ACHN (cell line): ENCODE results near the gene TOM1.

ENCODE experiments used
- DNase-seq: peaks from one replicate; pipeline ENCODE4 v3.0.0-alpha.2; 2015
- in situ Hi-C: cut with HindIII; loops from 2 replicates; pipeline ENCODE4 v1.10.0; 2017; ENCODE audit warnings: low sequenced_read_pairs, low pct_ligation_motif_present, low pct_unique_long_range_greater_than_20kb

Gene TOM1

DNA sequence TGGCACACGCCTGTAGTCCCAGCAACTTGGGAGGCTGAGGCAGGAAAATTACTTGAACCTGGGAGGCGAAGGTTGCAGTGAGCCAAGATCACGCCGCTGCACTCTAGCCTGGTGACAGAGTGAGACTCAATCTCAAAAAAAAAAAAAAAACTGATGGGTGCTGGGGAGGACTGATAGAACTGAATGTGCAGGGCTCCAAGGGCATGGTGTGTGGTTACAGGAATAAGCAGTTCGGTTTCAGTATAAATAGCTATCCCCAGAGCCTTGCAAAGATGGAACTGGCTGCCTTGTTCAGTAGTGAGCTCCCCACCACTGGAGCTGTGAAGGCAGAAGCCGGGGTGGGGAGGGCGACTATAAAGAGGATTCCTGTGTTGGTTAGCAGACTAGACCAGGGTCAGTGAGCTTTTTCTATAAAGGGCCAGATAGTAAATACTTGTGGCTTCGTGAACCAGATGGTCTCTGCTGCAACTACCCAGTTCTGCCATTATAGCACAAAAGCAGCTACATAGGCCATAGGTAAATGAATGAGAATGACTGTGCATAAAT lies 5.9 kb downstream of the TOM1 start:
- no peak for DNase-seq
- in situ Hi-C loops, result no loop called here

DNA sequence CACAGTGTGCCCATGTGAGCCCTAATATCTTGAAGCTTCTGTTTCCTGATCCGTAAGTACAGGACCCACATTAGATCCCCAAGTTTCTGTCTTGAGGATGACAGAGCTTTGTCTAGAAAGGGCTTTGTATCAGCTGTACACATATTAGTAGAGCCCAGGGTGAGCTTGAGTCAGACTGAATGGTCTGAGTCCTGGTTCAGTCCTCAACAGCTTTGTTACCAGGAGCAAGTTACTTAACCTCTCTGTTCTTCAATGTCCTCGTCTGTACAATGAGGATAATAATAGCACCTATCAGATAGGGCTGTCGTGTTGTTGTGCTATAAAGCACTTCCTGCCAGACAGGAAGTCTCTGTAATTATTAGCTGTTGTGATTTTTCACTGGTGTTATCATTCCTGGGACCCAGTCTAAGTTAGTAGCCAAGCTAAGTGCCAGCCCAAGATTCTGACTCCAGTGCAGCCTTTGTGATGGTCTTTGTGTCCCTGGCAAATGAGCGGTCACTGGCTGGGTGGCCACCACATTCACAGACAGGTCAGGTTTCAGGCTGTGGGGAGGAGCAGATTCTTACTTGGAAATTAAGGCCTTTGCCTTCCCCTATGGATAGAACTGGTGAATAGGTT lies 6.8 kb downstream of the TOM1 start:
- in situ Hi-C loops, result no loop called here
- DNase-seq, result no peak

DNA sequence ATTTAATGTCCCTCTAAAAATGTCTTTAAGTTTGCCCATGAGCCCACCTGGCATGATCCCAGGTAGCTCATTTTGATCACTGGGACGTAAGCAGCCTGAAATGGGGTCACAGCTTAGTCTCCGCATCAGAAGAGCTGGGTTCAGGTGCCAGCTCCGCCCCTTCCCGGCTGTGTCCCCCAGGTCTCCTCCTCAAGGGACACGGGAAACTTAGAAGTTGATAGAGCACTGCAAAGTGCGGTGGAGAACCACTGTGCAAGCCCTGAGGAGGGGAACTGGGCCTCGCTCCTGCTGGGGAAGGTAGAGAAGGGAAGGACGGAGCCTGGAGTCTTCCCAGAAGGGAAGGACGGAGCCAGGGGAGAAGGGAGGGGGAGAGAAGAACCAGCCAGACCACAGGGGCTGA lies 7.7 kb downstream of the TOM1 start:
- no peak for DNase-seq
- in situ Hi-C loops, result no loop called here

DNA sequence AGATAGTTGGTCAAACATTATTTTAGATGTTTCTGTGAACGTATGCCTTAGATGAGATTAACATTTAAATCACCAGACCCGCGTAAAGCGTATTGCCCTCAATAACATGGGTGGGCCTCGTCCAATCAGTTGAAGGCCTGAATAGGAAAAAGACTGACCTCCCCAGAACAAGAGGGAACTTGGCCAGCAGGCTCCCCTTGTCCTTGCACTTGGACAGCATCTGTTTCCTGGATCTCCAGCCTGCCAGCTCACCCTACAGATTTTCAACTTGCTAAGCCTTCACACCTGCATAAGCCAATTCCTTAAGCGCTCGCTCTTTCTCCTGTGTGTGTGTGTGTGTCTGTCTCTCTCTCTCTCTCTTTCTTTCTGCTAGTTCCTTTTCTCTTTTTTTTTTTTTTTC lies 8.2 kb downstream of the TOM1 start:
- DNase-seq, result no peak
- in situ Hi-C loops, result no loop called here

DNA sequence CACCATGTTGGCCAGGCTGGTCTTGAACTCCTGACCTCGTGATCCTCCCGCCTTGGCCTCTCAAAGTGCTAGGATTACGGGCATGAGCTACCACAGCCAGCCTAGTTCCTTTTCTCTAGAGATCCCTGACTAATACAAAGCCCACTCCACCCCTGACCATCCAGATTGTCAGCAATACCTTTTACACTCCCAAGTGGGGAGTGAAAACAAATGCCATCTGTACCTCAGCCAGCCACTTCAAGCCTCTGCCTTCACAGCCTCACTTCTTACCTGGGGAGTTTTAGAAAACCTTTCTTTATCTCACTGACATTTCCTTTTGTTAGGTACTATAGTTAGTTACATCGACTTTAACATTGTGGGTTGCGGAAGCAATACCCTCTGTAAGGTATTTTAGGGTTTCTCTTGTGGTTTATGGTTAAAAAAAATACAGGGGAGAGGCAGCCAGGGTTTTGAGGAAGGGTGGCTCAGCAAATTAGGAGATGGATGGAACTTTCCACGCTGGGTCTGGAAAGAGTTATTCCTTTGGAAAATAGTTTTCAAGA lies 8.9 kb downstream of the TOM1 start:
- no peak for DNase-seq
- in situ Hi-C loops, result no loop called here

DNA sequence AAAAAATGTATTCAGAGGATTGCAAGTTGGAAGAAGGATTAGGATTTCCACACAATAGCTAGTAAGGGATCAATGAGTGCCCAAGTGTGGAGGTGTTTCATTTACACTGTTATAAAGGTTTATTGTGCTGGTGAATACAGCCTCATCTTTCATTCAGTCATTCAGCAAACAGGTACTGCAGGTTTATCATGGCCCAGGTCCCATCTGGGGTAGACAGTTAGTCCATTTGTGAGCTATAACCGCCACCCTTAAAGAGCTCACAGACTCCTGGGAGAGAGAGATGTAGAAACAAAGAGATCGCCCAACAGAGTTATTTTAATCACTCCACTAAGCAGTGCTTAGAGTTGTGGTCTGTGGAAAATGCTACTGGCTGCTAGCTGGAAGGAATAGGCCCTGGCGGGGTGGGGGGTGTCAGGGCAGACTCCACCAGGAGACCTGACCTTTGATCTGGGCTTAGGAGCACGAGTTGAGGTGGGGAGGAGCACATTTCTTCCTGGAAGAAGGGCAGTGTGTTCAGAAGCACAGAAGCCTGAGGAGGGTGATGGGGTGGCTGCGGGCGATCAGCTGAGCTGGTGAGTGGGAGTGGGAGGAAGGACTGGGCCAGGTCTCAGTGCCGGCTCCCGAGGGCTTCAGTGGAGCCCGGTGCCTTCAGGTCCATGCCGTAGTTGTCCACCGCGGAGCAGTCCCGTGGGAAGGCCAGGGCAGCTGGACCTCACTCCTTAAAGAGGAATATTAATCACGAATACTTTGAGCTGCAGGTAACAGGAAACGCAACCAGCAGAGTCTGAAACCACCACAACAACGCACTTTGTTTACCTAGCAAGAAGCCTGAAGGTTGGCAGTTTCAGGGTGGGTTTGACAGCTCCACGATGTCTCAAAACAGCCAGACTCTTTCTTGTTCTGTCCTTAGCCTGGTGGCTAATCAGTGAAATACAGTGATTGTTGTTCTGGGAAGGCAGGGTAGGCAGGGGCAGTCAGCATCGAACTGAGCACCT lies 11.2 kb downstream of the TOM1 start:
- in situ Hi-C loops, result no loop called here
- DNase-seq, result no peak

DNA sequence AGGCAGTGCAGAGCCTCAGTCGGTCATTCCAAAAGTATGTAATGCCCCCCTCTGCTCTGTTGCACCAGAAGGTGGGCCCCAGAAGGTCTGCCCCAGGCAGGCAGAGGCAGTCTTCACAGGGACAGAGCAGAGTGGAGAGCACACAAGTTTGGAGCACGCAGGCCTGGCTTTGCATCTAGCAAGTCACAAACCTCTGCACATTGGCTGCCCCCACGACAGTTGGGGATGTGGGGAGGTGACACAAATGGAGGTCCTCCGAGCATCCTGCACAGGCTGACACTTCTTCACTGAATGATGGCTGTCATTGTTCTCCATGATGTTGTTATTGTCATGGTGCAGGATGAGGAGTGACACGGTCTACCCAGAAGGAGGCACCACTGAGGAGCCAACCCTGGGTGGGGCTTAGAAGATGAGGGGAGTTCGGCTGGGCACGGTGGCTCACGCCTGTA lies 11.9 kb downstream of the TOM1 start:
- in situ Hi-C loops, result no loop called here
- no peak for DNase-seq

DNA sequence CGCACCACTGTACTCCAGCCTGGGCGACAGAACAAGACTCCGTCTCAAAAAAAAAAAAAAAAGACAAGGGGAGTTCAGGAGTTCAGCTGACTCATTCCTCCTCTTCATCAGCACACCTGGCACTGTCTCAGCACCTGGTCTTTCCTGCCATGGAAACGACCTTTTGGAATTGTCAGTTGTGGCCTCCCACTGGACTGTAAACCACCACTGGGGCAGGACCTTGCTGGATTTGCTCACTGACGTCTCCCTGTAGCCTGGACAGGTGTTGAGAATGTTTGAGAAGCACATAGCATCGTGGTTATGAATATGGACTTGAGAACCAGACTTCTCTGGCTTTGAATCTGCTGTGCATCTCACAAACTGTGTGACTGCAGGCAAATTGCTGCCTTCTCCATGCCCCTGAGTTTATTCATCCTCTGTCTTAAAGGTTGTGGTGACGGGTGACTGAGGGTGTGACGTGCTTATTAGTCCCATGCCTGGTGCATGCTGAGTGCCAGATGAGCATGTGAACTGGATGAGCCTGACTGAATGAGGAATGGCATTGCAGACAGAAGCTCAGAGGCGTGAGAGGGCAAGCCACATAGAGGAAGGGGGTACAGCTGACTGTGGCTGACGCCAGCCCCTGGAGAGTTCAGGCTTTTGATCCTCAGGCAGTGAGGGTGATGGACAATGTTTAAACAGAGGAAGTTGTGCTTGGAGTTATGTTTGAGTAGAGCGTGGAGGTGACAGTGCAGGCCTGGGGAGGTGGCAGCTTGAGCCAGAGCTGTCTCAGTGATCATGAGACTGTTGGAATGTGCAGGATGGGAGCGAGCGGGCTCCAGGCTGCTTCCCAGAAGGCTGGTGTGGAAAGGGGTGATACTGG lies 12.7 kb downstream of the TOM1 start:
- DNase-seq, result peak; percentile 7
- in situ Hi-C loops, result no loop called here

DNA sequence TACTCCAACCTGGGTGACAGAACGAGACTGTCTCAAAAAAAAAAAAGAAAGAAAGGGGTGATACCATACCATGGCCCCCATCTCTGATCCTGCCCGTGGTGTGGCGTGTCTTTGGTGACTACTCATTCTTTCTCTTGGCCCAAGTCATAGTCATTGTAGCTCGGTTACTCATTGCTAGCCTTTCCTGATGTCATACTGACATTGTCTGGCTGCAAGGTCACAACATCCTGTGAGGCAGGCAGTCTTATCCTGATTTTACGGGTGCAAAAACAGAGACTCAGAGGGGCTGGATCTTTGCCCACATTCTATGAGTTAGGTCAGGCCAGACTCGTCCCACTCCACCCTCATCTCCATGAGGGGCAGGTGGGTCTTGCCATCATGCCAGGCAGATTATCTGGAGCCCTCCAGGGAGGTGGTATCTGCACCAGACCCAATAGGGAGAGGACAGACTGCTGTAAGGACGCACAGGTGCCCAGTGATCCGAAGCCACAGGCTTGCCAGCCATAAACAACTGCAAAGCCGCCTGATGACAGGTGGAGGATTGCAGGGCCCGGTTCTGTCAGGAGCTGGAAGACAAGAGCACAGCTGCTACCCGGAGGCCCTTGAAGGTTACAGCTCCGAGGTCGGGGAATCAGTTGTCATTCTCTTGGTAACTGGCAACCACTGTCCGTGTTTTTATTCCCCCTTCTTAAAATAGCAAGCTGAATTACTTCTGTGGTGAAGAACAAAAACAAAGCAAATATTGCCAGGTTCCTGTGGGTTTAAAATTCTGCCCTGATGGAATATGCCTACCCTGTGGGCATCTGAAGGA lies 13.8 kb downstream of the TOM1 start:
- peak; percentile 85 for DNase-seq
- in situ Hi-C loops, result no loop called here

DNA sequence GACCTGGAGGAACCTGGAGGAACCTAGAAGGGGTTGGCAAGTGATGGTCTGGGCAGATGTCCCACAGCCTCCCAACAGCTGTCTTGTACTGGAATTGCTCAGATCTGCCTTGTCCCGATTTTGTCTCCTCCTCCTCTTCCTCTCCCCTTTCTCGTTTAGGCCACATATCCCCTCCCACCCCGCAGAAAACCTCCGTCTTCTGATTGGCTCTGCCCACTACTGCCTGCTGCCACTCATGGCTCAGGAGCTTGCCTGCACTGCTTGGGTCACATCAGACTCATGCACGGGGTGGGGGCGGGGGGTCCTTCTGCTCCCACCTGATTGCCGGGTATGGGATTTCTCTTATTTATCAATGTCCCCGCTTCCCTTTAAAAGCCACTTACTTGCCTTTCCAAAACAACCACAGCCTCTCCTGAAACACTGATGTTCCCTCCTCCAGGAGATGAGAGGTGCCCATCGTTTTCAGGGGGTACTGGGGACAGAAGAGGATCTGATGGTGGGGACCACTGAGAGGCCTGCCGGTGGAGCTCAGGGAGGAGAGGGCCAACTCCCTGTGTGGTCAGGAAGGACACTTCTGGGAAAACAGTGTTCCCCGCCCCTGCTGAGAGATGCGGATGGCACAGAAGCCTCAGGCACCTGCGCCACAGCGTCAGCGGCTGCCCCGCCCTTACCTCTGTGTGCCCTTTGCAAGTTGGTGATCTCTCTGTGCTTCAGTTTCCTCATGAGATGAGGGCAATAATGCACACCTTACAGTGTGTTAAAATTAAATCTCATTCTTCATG lies 14.7 kb downstream of the TOM1 start:
- DNase-seq, result no peak
- in situ Hi-C loops, result no loop called here

DNA sequence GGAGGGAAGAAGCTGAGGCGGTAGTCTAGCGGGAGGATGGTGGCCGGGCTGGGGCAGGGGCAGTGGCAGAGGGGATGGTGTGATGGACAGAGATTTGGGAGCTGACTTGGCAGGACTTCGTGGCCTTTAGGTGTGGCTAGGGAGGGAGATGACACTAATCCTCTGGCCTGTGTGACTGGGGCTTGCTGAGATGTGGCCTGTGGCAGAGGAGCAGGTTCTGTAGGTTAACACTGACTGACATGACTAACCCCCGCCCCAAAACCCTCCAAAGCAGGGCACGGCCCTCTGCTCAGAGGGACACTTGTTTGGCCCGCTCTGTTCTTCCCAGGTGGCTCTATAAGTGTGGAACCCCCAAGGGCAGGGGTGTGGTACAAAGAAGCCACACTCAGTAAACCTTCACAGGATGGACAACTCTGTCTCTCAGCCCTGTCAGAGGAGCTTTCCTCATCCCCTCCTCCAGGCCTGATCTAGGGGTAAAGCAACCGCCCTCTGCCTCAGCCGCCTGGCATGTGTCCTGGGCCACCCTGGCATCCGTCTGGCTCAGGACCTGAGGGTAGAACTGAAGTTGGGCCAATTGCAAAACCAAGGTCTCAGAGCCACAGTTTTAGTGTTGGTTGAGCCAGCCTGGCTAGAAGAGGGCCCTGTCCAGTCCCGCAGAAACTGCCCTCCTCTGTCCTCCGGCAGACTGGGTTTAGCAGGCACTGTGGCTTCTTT lies 15.6 kb downstream of the TOM1 start:
- in situ Hi-C loops, result no loop called here
- DNase-seq, result no peak

DNA sequence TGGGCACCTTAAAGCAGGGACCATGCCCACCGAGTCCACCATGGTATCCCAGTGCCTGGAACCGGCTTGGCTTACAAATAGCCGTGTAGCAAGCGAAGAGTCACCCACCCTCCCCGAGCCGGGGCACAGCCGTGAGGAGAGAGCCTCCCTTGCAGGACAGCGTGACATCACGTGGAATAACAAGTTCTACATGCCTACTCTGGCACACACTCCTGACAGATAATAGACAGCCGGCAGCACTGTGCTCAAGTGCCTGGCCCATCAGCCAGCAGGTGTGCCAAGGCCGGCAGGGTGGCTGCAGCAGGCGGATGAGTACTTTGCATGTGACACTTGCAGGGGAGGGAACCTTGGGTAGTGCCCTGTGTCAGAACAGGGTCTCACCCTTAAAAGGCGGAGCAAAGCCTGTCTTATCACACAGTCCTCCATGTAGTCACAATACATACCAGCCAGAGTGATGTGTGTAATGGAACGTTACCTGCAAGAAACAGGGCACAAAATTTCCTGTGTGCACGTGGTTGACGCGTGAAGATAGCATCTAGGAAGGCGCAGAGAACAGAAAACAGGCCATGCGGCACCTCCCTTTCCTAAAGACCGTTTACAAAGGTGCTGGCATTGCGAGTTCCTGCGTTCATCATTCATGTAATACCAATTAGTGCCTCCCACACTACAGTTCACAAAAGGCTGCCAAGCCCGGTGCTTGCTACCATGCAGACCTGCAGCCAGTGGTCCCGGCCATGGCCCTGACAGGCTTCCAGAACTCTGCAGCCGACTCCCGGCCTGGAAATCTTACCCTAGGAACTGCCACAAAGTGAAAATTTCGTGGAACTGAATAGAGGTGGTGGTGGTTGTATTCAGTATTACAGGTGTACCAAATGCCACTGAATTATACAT lies 16.4 kb downstream of the TOM1 start:
- DNase-seq, result no peak
- in situ Hi-C loops, result no loop called here

DNA sequence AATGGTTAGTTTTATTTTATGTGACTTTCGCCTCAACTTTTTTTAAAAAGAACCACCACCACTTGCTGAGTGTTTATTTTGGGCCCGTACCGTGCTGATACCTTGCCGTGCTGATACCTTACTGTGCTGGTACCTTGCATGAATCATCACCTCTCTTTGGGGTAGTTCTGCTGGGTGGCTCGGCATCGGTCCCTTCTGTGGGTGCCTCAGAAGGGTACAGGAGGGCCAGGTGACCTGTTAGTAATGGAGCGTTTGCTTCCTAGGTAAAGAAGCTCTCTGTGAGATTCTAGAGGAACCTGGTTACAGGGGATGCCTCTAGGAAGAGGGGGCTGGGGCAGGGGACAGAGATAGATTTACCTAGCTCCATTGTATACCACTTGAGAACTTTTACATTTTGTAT lies 17.1 kb downstream of the TOM1 start:
- in situ Hi-C loops, result no loop called here
- DNase-seq, result no peak

DNA sequence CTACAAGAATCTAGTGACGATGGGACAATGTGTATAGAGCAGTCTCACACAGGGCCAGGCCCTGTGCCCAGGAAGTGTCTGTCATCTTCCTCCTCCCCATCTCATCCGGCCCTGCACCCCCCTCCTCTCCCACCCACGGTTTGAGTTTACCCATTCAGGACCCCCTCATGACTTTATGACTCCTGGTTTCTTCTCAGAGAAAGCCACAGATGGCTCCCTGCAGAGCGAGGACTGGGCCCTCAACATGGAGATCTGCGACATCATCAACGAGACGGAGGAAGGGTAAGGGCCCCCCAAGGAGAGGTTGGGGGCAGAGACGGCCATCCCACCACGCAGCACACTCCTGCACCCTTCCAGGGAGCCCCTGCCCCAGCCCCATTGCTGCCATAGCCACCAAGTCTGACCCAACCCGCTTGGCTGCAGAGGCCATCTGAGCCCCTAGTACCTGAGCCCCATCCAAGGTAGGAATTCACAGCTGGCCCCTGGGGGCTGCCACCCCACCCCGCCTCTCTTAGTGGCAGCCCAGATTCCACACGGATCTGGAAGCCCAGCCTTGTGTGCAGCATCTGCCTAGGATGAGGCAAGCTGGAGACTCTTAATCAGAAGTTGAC lies 18.1 kb downstream of the TOM1 start:
- no peak for DNase-seq
- in situ Hi-C loops, result no loop called here
